Peyer's patch (tissue), 4 donors: ENCODE results near the gene ALDOB. TPM values are rescaled to one million over a fixed set of nuclear protein-coding genes. Genes with fewer than 3 reads are reported as not detected.
A peak's percentile ranks its signal among the peaks of the same experiment; 100 is the strongest.

Source experiments
- DNase-seq, 3 donors: peaks; one replicate each; pipeline ENCODE4 v3.0.0-alpha.2; 2017 to 2019
- H3K27ac ChIP-seq, 4 donors: fragments of 200-600 bp; sonication (generic); one replicate each; pipeline ENCODE4 v1.5.1; 2016 to 2019
- H3K27me3 ChIP-seq, 2 donors: fragments of 200-600 bp; sonication (generic); one replicate each; pipeline ENCODE4 v1.5.1; 2019
- H3K36me3 ChIP-seq, 3 donors: fragments of 200-600 bp; sonication (generic); one replicate each; pipeline ENCODE4 v1.5.1; 2016 to 2019
- H3K4me1 ChIP-seq, 4 donors: fragments of 200-600 bp; sonication (generic); one replicate each; pipeline ENCODE4 v1.5.1; 2016 to 2019
- H3K4me3 ChIP-seq, 4 donors: fragments of 200-600 bp; sonication (generic); 1 replicate in 3 of 4; 2 replicates in 1 of 4; pipeline ENCODE4 v1.5.1; 2016 to 2019; ENCODE audit warnings: mild to moderate bottlenecking in 1 of 4
- H3K9me3 ChIP-seq, 4 donors: fragments of 200-600 bp; sonication (generic); one replicate each; pipeline ENCODE4 v1.5.1; 2016 to 2019; ENCODE audit warnings: mild to moderate bottlenecking in 1 of 4
- POLR2A ChIP-seq, 2 donors: fragments of 450-650 bp; IDR thresholded peaks; one replicate each; pipeline ENCODE4 v1.5.1; 2017; ENCODE audit warnings: antibody characterized with exemption in 2 of 2, mild to moderate bottlenecking in 2 of 2, moderate library complexity in 2 of 2
- total RNA-seq, 4 donors: library from RNA; depleted of rRNA; stranded (reverse); fragments of >200 nt; gene quantifications; one replicate each; pipeline ENCODE4 v1.1.0, GENCODE V29; 2016
- TF ChIP-seq, protein P1 (sequence below), 6 experiments: fragments of 450-650 bp in 4 of 6; fragments of 200-600 bp in 2 of 6; sonication (generic) in 1 of 6; IDR thresholded peaks; one replicate each; pipeline ENCODE4 v1.5.1; 2017 to 2019; ENCODE audit warnings: antibody characterized with exemption in 6 of 6, mild to moderate bottlenecking in 3 of 6, moderate library complexity in 1 of 6

ALDOB gene
- total RNA-seq, 4 donors from 2014 or later, result 852 to 11,538 (median 10,067) TPM

DNA sequence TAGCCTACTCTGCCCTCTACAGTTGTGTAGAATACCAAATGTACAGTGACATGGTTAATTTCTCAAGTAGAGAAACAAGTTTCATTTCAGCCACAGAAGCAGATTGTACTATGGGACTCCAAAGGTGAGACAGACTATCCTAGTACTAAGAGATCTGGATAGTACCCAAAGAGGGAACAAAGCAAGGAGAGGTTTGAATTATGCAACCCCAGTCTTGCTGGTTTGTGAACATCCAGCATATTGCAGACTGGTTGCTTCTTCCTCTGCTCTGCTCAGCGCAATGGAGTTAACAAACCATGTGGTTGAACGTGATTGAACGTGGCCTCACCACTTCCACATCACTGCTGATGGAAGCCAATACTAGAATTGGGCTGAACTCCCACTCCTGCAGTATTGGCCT lies 43.3 kb upstream of the ALDOB start:
- no peaks in the 10 kb centered on the region for H3K9me3 ChIP-seq
- no peak overlapping the region for H3K4me3 ChIP-seq
- H3K4me1 ChIP-seq, result peaks cover 0 to 19% (median 0%) of the 10 kb centered on the region in 4 donors
- TF ChIP-seq, protein P1, sequence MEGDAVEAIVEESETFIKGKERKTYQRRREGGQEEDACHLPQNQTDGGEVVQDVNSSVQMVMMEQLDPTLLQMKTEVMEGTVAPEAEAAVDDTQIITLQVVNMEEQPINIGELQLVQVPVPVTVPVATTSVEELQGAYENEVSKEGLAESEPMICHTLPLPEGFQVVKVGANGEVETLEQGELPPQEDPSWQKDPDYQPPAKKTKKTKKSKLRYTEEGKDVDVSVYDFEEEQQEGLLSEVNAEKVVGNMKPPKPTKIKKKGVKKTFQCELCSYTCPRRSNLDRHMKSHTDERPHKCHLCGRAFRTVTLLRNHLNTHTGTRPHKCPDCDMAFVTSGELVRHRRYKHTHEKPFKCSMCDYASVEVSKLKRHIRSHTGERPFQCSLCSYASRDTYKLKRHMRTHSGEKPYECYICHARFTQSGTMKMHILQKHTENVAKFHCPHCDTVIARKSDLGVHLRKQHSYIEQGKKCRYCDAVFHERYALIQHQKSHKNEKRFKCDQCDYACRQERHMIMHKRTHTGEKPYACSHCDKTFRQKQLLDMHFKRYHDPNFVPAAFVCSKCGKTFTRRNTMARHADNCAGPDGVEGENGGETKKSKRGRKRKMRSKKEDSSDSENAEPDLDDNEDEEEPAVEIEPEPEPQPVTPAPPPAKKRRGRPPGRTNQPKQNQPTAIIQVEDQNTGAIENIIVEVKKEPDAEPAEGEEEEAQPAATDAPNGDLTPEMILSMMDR (IDR thresholded peaks at IDR 0.05), result no peak
- TF ChIP-seq POLR2A (IDR thresholded peaks at IDR 0.05), result no peak
- H3K36me3 ChIP-seq, result peaks cover 0 to 19% (median 0%) of the 10 kb centered on the region in 3 donors
- peak overlapping the region in 3 of 4 donors; percentile 13 to 89 (median 70) for H3K27ac ChIP-seq
- DNase-seq, result no peak
- no peaks in the 10 kb centered on the region for H3K27me3 ChIP-seq

DNA sequence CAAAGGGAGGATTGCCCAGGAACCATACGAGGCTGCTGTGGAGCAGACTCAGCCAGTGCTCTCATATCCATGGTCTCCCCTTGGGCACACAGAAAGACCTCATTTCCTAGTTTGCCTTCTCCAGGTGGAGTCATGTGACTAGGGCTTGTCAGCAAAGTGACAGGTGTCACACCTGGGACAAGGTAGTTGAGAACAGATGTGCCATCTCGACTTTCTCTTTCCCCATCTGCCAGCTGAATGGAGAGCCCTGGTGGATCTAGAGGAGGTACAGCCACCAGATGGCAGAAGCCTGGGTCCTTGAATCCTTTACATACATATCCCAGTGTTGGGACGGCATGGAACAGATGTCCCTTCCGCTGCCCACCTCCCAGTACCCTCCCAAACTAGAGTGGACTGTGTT lies 42.9 kb upstream of the ALDOB start:
- Histone ChIP-seq H3K4me3 (no peak overlapping the region), H3K36me3 (peaks cover 0 to 21% (median 0%) of the 10 kb centered on the region in 3 donors), H3K27me3 (no peaks in the 10 kb centered on the region), H3K9me3 (no peaks in the 10 kb centered on the region), H3K4me1 (peaks cover 0 to 19% (median 0%) of the 10 kb centered on the region in 4 donors), H3K27ac (peak overlapping the region in 2 of 4 donors; percentile 70 to 89)
- TF ChIP-seq, protein P1 (IDR thresholded peaks at IDR 0.05), result peak in 2 of 6 experiments; percentile 27 to 48
- no peak for TF ChIP-seq POLR2A (IDR thresholded peaks at IDR 0.05)
- peak in 1 of 3 donors; percentile 54 for DNase-seq

DNA sequence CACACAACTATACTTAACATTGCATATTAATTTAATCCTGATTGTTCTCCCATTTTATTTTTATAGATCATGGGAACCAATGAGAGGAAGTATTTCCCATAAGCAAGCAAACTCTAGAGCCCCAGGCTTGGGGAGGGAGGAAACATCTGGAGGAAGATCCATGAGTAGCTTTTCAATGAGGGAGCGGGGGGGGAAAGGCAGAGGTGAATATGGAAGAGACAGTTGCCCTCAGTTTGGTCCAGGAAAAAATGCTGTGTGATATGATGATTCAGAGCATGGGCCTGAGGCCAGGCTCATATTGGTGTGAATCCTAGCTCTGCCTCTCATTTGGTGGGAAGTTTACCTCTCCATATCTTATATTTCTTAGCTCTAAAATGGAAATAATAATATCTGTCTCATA lies 42.2 kb upstream of the ALDOB start:
- no peak for TF ChIP-seq POLR2A (IDR thresholded peaks at IDR 0.05)
- TF ChIP-seq, protein P1 (IDR thresholded peaks at IDR 0.05), result no peak
- DNase-seq, result no peak
- Histone ChIP-seq H3K36me3 (peaks cover 0 to 22% (median 0%) of the 10 kb centered on the region in 3 donors), H3K4me3 (no peak overlapping the region), H3K9me3 (no peaks in the 10 kb centered on the region), H3K4me1 (peaks cover 0 to 19% (median 0%) of the 10 kb centered on the region in 4 donors), H3K27ac (peak overlapping the region in 1 of 4 donors; percentile 89), H3K27me3 (no peaks in the 10 kb centered on the region)

DNA sequence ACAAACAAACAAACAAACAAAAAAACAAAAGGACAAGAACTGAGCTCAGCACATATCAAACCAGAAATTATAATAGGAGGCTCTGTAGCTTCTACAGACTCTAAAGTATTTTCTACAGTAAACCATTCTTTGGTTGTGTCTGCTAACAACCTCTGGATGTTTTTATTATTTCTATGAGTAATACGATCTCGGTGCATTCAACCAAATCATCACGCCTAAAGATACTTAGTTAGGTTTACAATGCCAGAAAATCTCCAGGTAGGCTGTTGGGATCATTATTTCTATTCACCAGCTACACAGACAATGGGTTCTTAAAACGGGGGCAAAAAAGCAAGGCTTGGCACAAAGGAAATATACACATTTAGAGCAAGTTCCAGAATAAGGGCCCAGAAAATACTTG lies 41.6 kb upstream of the ALDOB start:
- Histone ChIP-seq H3K27me3 (no peaks in the 10 kb centered on the region), H3K36me3 (peaks cover 0 to 22% (median 0%) of the 10 kb centered on the region in 3 donors), H3K4me3 (no peak overlapping the region), H3K9me3 (no peaks in the 10 kb centered on the region), H3K27ac (no peak overlapping the region), H3K4me1 (peaks cover 0 to 19% (median 0%) of the 10 kb centered on the region in 4 donors)
- DNase-seq, result no peak
- TF ChIP-seq, protein P1 (IDR thresholded peaks at IDR 0.05), result no peak
- no peak for TF ChIP-seq POLR2A (IDR thresholded peaks at IDR 0.05)

DNA sequence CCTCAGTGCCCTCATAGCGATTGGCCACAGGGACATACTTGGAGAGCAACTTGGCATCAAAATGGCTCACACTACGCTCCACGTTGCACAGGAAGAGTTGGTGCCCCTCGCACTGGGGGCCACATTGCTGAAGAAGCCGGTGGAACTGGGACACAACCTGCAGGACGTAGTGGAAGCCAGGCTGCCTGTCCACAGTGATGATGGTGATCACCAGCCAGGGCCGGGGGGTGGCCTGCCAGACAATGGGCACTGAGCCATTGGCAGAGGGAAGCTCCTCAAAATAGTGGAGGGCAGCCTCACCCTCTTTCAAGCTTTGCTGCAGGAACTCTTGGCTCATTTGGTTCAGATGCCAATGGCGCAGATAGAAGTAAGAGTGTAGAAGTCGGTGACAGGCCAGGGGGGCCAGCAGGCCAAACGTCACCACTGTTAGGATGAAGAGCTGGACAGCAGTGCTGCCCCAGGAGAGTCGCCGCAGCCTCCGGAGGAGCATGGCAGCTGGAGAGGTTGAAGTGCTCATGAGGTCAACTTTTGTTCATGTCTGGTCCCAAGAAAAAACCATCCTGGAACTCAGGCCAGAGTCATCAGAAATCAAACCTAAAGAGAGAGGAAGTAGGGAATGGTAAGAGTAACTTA lies 41.1 kb upstream of the ALDOB start:
- no peaks in the 10 kb centered on the region for H3K9me3 ChIP-seq
- no peak overlapping the region for H3K27ac ChIP-seq
- H3K4me3 ChIP-seq, result no peak overlapping the region
- no peaks in the 10 kb centered on the region for H3K27me3 ChIP-seq
- TF ChIP-seq, protein P1 (IDR thresholded peaks at IDR 0.05), result no peak
- TF ChIP-seq POLR2A (IDR thresholded peaks at IDR 0.05), result no peak
- DNase-seq, result no peak
- H3K36me3 ChIP-seq, result peaks cover 0 to 22% (median 0%) of the 10 kb centered on the region in 3 donors
- H3K4me1 ChIP-seq, result peaks cover 0 to 19% (median 0%) of the 10 kb centered on the region in 4 donors
